Spinal cord (tissue), 10 donors: ENCODE results near the gene USP48. TPM values are rescaled to one million over a fixed set of nuclear protein-coding genes. Genes with fewer than 3 reads are reported as not detected.
A peak's percentile ranks its signal among the peaks of the same experiment; 100 is the strongest.

Source experiments
- DNase-seq, 6 donors: peaks; one replicate each; pipeline versions ENCODE4 v3.0.0 to v3.0.0-alpha.2; 2013 to 2015; ENCODE audit warnings: low spot score in 6 of 6, low read depth in 4 of 6
- H3K27ac ChIP-seq: one replicate; pipeline ENCODE4 v1.5.1; 2013; ENCODE audit warnings: low read depth, low read length, control low read depth
- H3K27me3 ChIP-seq: one replicate; pipeline ENCODE4 v1.6.1; 2013; ENCODE audit warnings: low read length; ENCODE audit not compliant: control insufficient read depth, insufficient read depth
- H3K36me3 ChIP-seq: one replicate; pipeline ENCODE4 v1.6.1; 2013; ENCODE audit warnings: low read length; ENCODE audit not compliant: control insufficient read depth, insufficient read depth
- H3K4me1 ChIP-seq: one replicate; pipeline ENCODE4 v1.6.1; 2013; ENCODE audit warnings: low read length; ENCODE audit not compliant: control insufficient read depth, insufficient read depth
- H3K4me3 ChIP-seq: one replicate; pipeline ENCODE4 v1.5.1; 2013; ENCODE audit warnings: low read depth, low read length, control low read depth
- H3K9me3 ChIP-seq: one replicate; pipeline ENCODE4 v1.6.1; 2013; ENCODE audit warnings: low read length; ENCODE audit not compliant: control insufficient read depth, insufficient read depth
- WGBS: methylation state at CpG from one replicate; pipeline ENCODE4 v1.1.5; 2013; ENCODE audit warnings: missing lambda C conversion rate; ENCODE audit not compliant: insufficient coverage; 5-methylcytosine and 5-hydroxymethylcytosine counted together
- polyA plus RNA-seq, 2 donors: library from polyadenylated mRNA; unstranded; fragments of 120-200 nt; gene quantifications; one replicate each; pipeline ENCODE4 v1.2.1, GENCODE V29; 2013; ENCODE audit not compliant: insufficient read length in 2 of 2
- total RNA-seq, 2 donors: library from RNA; depleted of rRNA in 1 of 2; stranded (reverse); fragments of 120-200 nt in 1 of 2; fragments of >200 nt in 1 of 2; gene quantifications; one replicate each; pipeline versions ENCODE4 v1.2.3 to v1.2.4, GENCODE V29; 2013 to 2014
- donor health status: healthy.

USP48 gene
- total and polyA plus RNA-seq, 4 donors = 41.0 to 76.3 (median 61.9) TPM

GRCh38 chr1:21661886-21662285 is 121.1 kb downstream of the USP48 start:
- Histone ChIP-seq H3K27me3 (peaks cover 8% of the 10 kb centered on the region), H3K27ac (no peak overlapping the region), H3K4me3 (no peak overlapping the region), H3K36me3 (peaks cover 15% of the 10 kb centered on the region), H3K4me1 (peaks cover 64% of the 10 kb centered on the region), H3K9me3 (no peaks in the 10 kb centered on the region)
- WGBS = 81% methylated on average over 4 of the region's 5 CpGs
- DNase-seq = no peak

GRCh38 chr1:21659924-21660326 is 123.0 kb downstream of the USP48 start:
- no peak overlapping the region for H3K27ac ChIP-seq
- 51% methylated on average over 3 of the region's 4 CpGs for WGBS
- no peaks in the 10 kb centered on the region for H3K9me3 ChIP-seq
- H3K27me3 ChIP-seq = peaks cover 8% of the 10 kb centered on the region
- no peak for DNase-seq
- peaks cover 68% of the 10 kb centered on the region for H3K4me1 ChIP-seq
- H3K4me3 ChIP-seq = no peak overlapping the region
- H3K36me3 ChIP-seq = peaks cover 15% of the 10 kb centered on the region

- H3K9me3 ChIP-seq = no peaks in the 10 kb centered on the region
- H3K4me1 ChIP-seq = peaks cover 74% of the 10 kb centered on the region
- DNase-seq = peak in 3 of 6 donors; percentile 52 to 87 (median 81)
- peaks cover 8% of the 10 kb centered on the region for H3K27me3 ChIP-seq
- WGBS = 1% methylated on average over 64 of the region's 64 CpGs
- no peak overlapping the region for H3K27ac ChIP-seq
- H3K4me3 ChIP-seq = no peak overlapping the region
- H3K36me3 ChIP-seq = peaks cover 15% of the 10 kb centered on the region
Measured at GRCh38 chr1:21659099-21659923, 123.6 kb downstream of the USP48 start.

- Histone ChIP-seq H3K27me3 (peaks cover 8% of the 10 kb centered on the region), H3K27ac (no peak overlapping the region), H3K4me3 (no peak overlapping the region), H3K36me3 (peaks cover 3% of the 10 kb centered on the region), H3K4me1 (peaks cover 73% of the 10 kb centered on the region), H3K9me3 (no peaks in the 10 kb centered on the region)
- DNase-seq = no peak
- WGBS = 69% methylated on average over 7 of the region's 10 CpGs
Measured at GRCh38 chr1:21657456-21658190, 125.3 kb downstream of the USP48 start.

GRCh38 chr1:21655748-21656147 is 127.2 kb downstream of the USP48 start:
- 17% methylated on average over 2 of the region's 4 CpGs for WGBS
- Histone ChIP-seq H3K9me3 (no peaks in the 10 kb centered on the region), H3K27ac (peak overlapping the region; percentile 88), H3K4me1 (peaks cover 78% of the 10 kb centered on the region), H3K4me3 (no peak overlapping the region), H3K36me3 (peaks cover 3% of the 10 kb centered on the region), H3K27me3 (peaks cover 8% of the 10 kb centered on the region)
- peak in 1 of 6 donors; percentile 67 for DNase-seq

GRCh38 chr1:21655259-21655658 is 127.7 kb downstream of the USP48 start:
- H3K4me3 ChIP-seq = no peak overlapping the region
- H3K9me3 ChIP-seq = no peaks in the 10 kb centered on the region
- 40% methylated on average over 4 of the region's 4 CpGs for WGBS
- no peak for DNase-seq
- H3K36me3 ChIP-seq = peaks cover 5% of the 10 kb centered on the region
- peaks cover 83% of the 10 kb centered on the region for H3K4me1 ChIP-seq
- H3K27me3 ChIP-seq = peaks cover 8% of the 10 kb centered on the region
- peak overlapping the region; percentile 88 for H3K27ac ChIP-seq

GRCh38 chr1:21654209-21654608 is 128.7 kb downstream of the USP48 start:
- Histone ChIP-seq H3K9me3 (no peaks in the 10 kb centered on the region), H3K4me1 (peaks cover 86% of the 10 kb centered on the region), H3K27me3 (no peaks in the 10 kb centered on the region), H3K36me3 (peaks cover 11% of the 10 kb centered on the region), H3K4me3 (no peak overlapping the region), H3K27ac (peak overlapping the region; percentile 85)
- DNase-seq = no peak
- 78% methylated on average over 4 of the region's 6 CpGs for WGBS

- Histone ChIP-seq H3K4me1 (peaks cover 86% of the 10 kb centered on the region), H3K4me3 (no peak overlapping the region)
Measured at GRCh38 chr1:21653744-21654100, 129.2 kb downstream of the USP48 start.

GRCh38 chr1:21652937-21653743 is 129.8 kb downstream of the USP48 start:
- 58% methylated on average over 9 of the region's 10 CpGs for WGBS
- DNase-seq = no peak
- H3K9me3 ChIP-seq = no peaks in the 10 kb centered on the region
- H3K36me3 ChIP-seq = peaks cover 22% of the 10 kb centered on the region
- peaks cover 86% of the 10 kb centered on the region for H3K4me1 ChIP-seq
- peak overlapping the region; percentile 94 for H3K27ac ChIP-seq
- no peaks in the 10 kb centered on the region for H3K27me3 ChIP-seq
- H3K4me3 ChIP-seq = no peak overlapping the region

More at GRCh38 chr1:21653744-21654100, 129.2 kb downstream of the USP48 start:
- peak in 5 of 6 donors; percentile 53 to 90 (median 72) for DNase-seq
- H3K27me3 ChIP-seq = no peaks in the 10 kb centered on the region
- H3K9me3 ChIP-seq = no peaks in the 10 kb centered on the region
- peak overlapping the region; percentile 94 for H3K27ac ChIP-seq
- H3K36me3 ChIP-seq = peaks cover 16% of the 10 kb centered on the region
- WGBS = 19% methylated on average over 5 of the region's 6 CpGs
